GM12878 (cell line): ENCODE data around the gene KRT33A. TPM values are rescaled to one million over a fixed set of nuclear protein-coding genes. Genes with fewer than 3 reads are reported as not detected.

Source experiments
- ATAC-seq: fragments of 200-7000 bp; cut with Tn5 transposase; 3 replicates; pipeline ENCODE4 v1.9.1; 2020; ENCODE audit warnings: mild to moderate bottlenecking, moderate library complexity
- BruUV-seq: library from RNA; stranded (reverse); fragments of 400-500 nt; replicated peaks from 2 replicates; lab custom pipeline; 2021; lab: Mats Ljungman, UMichigan
- CTCF ChIA-PET: fragments of 300-600 bp; sonication (Branson Sonifier 250); formaldehyde crosslinking; extraction: SDS; loops from one replicate; lab custom pipeline; 2021; ENCODE audit warnings: inconsistent platforms; lab: Yijun Ruan, JAX
- POLR2A ChIA-PET: fragments of 350-600 bp; formaldehyde crosslinking; extraction: SDS; loops from one replicate; lab custom pipeline; 2021; ENCODE audit warnings: inconsistent platforms; lab: Charles Lee
- RAD21 ChIA-PET: fragments of 300-600 bp; sonication (Branson Sonifier 250); formaldehyde crosslinking; loops from one replicate; lab custom pipeline; 2023; ENCODE audit warnings: antibody characterized with exemption; ENCODE audit not compliant: unreplicated experiment; lab: Charles Lee
- SMC1A ChIA-PET: fragments of 300-600 bp; sonication (Branson Sonifier 250); formaldehyde crosslinking; loops from one replicate; lab custom pipeline; 2023; ENCODE audit not compliant: unreplicated experiment, uncharacterized antibody; lab: Charles Lee
- DNase-seq: peaks from one replicate; pipeline ENCODE4 v3.0.0-alpha.2; 2011; ENCODE audit warnings: low read depth, low spot score
- FAIRE-seq: peaks from 3 replicates; lab custom pipeline; 2011; peaks lifted over from hg19 to GRCh38; lab: Jason Lieb, UNC
- H2AFZ ChIP-seq: 2 replicates; pipeline ENCODE4 v1.6.0; 2011; ENCODE audit warnings: low read depth, low read length, control low read depth; ENCODE audit not compliant: control insufficient read depth
- H3K27ac ChIP-seq: 2 replicates; pipeline ENCODE4 v1.5.1; 2011; ENCODE audit warnings: control low read depth; ENCODE audit not compliant: control insufficient read depth, insufficient read depth
- H3K27me3 ChIP-seq, 2 experiments: replicated peaks in 1 of 2; 2 replicates each; pipeline versions ENCODE4 v1.6.0 to v1.6.1; 2011; ENCODE audit warnings: low read length in 1 of 2; ENCODE audit not compliant: control insufficient read depth in 2 of 2, insufficient read depth in 2 of 2
- H3K36me3 ChIP-seq, 2 experiments: 2 replicates each; pipeline ENCODE4 v1.5.1; 2011; ENCODE audit warnings: low read length in 1 of 2; ENCODE audit not compliant: control insufficient read depth in 2 of 2, insufficient read depth in 2 of 2
- H3K4me1 ChIP-seq: 2 replicates; pipeline ENCODE4 v1.6.1; 2011; ENCODE audit warnings: mild to moderate bottlenecking, low read length, moderate library complexity, mixed read lengths; ENCODE audit not compliant: control insufficient read depth, insufficient read depth
- H3K4me2 ChIP-seq: 2 replicates; pipeline ENCODE4 v1.6.0; 2011; ENCODE audit warnings: control low read depth; ENCODE audit not compliant: control insufficient read depth, insufficient read depth
- H3K4me3 ChIP-seq: fragments of 200-600 bp; sonication (generic); 2 replicates; pipeline ENCODE4 v1.5.1; 2016
- H3K79me2 ChIP-seq: 2 replicates; pipeline ENCODE4 v1.6.0; 2011; ENCODE audit warnings: low read length; ENCODE audit not compliant: control insufficient read depth, insufficient read depth
- H3K9ac ChIP-seq: 2 replicates; pipeline ENCODE4 v1.8.0; 2011; ENCODE audit warnings: low read length, control low read depth, mixed read lengths; ENCODE audit not compliant: control insufficient read depth, insufficient read depth
- H3K9me3 ChIP-seq: replicated peaks from 3 replicates; pipeline ENCODE4 v1.5.1; 2011; ENCODE audit warnings: mild to moderate bottlenecking, low read length; ENCODE audit not compliant: control insufficient read depth, insufficient read depth
- H4K20me1 ChIP-seq: 2 replicates; pipeline ENCODE4 v1.6.0; 2011; ENCODE audit not compliant: control insufficient read depth, insufficient read depth
- CBFB ChIP-seq: IDR thresholded peaks from 2 replicates; pipeline ENCODE4 v1.6.1; 2016; ENCODE audit warnings: antibody characterized with exemption, low read depth
- IKZF1 ChIP-seq: fragments of 450-650 bp; conservative IDR thresholded peaks from 2 replicates; pipeline ENCODE4 v1.6.1; 2017; ENCODE audit warnings: antibody characterized with exemption, mild to moderate bottlenecking
- IKZF2 ChIP-seq, 2 experiments: fragments of 450-650 bp; IDR thresholded peaks; 2 replicates each; pipeline ENCODE4 v1.6.1; 2017; ENCODE audit warnings: mild to moderate bottlenecking in 2 of 2, moderate library complexity in 2 of 2
- MEF2B ChIP-seq: fragments of 450-650 bp; IDR thresholded peaks from 2 replicates; pipeline ENCODE4 v1.6.1; 2018; ENCODE audit warnings: mild to moderate bottlenecking, moderate library complexity; ENCODE audit not compliant: partially characterized antibody, poor library complexity, severe bottlenecking
- MTA2 ChIP-seq: fragments of 450-650 bp; IDR thresholded peaks from 2 replicates; pipeline ENCODE4 v1.6.1; 2016; ENCODE audit warnings: low read depth, mild to moderate bottlenecking, moderate library complexity
- NBN ChIP-seq: fragments of 450-650 bp; IDR thresholded peaks from 2 replicates; pipeline ENCODE4 v1.6.1; 2016
- RUNX3 ChIP-seq: IDR thresholded peaks from 2 replicates; pipeline ENCODE4 v1.6.1; 2012; ENCODE audit warnings: low read length, inconsistent platforms
- SIN3A ChIP-seq: IDR thresholded peaks from 2 replicates; pipeline ENCODE4 v1.6.1; 2012; ENCODE audit warnings: low read depth, low read length, improper control_type of control experiment
- STAT3 ChIP-seq: IDR thresholded peaks from 2 replicates; pipeline ENCODE4 v1.6.1; 2011; ENCODE audit warnings: low read depth, low read length, improper control_type of control experiment
- SUPT20H ChIP-seq: IDR thresholded peaks from 2 replicates; pipeline ENCODE4 v1.6.1; 2011; ENCODE audit warnings: low read depth, mild to moderate bottlenecking, low read length, moderate library complexity, borderline replicate concordance; ENCODE audit not compliant: control insufficient read depth
- WGBS: methylation state at CpG from one replicate; pipeline ENCODE4 v1.1.6; 2016; ENCODE audit warnings: low lambda C conversion rate; ENCODE audit not compliant: insufficient replicate concordance, insufficient coverage; ENCODE audit errors: missing lambda C conversion rate; 5-methylcytosine and 5-hydroxymethylcytosine counted together
- in situ Hi-C: fragments of 300-500 bp; cut with MboI; formaldehyde crosslinking; loops from 9 replicates; pipeline ENCODE4 v1.14.3; 2018; ENCODE audit warnings: mixed read lengths
- intact Hi-C: fragments of 100-400 bp; cut with micrococcal nuclease; formaldehyde crosslinking; loops from one replicate; pipeline ENCODE4 v1.14.2; 2022; ENCODE audit not compliant: unreplicated experiment
- polyA plus RNA-seq, 11 experiments: library from polyadenylated mRNA; depleted of rRNA in 4 of 11; unstranded in 6 of 11; stranded (reverse) in 5 of 11; fragments of >200 nt; fragmentation: Nextera tagmentation in 4 of 11; fragmentation: Illumina TruSeq in 1 of 11; extraction: Ambion mirVana in 4 of 11; extraction: Trizol in 1 of 11; gene quantifications; 1 replicate in 1 of 11; 2 replicates in 10 of 11; pipeline versions ENCODE4 v1.2.1 to v1.2.3, GENCODE V29; 2011 to 2016; ENCODE audit warnings: inconsistent platforms in 2 of 11, missing spikeins in 2 of 11, low read depth in 1 of 11
- total RNA-seq, 4 experiments: library from RNA; depleted of rRNA in 3 of 4; stranded (reverse); fragments of >200 nt in 3 of 4; fragmentation: Illumina TruSeq in 1 of 4; extraction: Trizol in 1 of 4; gene quantifications; 2 replicates each; pipeline versions ENCODE4 v1.2.1 to v1.2.3, GENCODE V29; 2013 to 2021
- TF ChIP-seq, protein P1 (sequence below): fragments of 450-650 bp; IDR thresholded peaks from 2 replicates; pipeline ENCODE4 v1.6.1; 2017; ENCODE audit warnings: low read depth, mild to moderate bottlenecking, moderate library complexity
- TF ChIP-seq, protein P2 (sequence below): fragments of 450-650 bp; IDR thresholded peaks from 2 replicates; pipeline ENCODE4 v1.6.1; 2016; ENCODE audit warnings: mild to moderate bottlenecking

The KRT33A gene
- total and polyA plus RNA-seq, 10 of the 15 experiments (the other 5 are each of a cell fraction or from before 2014, with no cell fraction given): not detected

DNA sequence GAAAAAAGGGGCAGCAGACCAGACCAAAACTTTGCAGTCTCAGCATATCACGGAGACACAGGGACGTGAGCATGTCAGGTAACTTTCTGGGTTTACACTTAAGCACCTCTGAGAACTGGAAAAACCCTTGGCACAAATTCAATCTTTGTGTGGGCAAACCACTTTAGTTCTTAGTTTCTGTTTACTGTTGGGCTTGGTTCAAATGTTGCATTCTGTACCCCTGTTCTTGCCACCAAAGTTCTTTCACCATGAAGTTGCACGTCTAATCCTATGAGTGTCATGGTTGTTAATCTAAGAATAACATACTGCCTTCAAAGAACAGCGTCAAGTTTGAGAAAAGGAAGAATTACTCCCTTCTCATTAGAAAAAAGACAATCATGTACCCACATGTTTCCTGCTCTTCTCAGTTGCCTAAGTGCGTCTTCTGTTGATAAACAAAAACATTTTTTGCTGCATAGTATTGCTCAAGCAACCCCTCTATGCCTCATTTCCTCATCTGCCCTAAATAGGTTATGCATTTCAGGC lies 11.6 kb downstream of the KRT33A start:
- Histone ChIP-seq H3K9me3 (peaks cover 4% of the 10 kb centered on the region; the same call in 2 of the 3 replicates), H3K27me3 (no peaks in the 10 kb centered on the region), H3K4me3 (no peak overlapping the region), H3K9ac (no peak overlapping the region), H3K36me3 (no peaks in the 10 kb centered on the region; a peak in 1 of 4 replicates), H3K4me1 (peaks cover 28% of the 10 kb centered on the region), H2AFZ (peak overlapping the region; percentile 15; the same call in 1 of the 2 replicates), H4K20me1 (no peaks in the 10 kb centered on the region; the same call in 1 of the 2 replicates), H3K27ac (no peak overlapping the region), H3K79me2 (no peaks in the 10 kb centered on the region), H3K4me2 (peak overlapping the region; percentile 41)
- ChIA-PET SMC1A (interaction anchor here (1.1 to 1.7 kb wide), 3 partner anchors 17 to 736 kb away, joined by 3 to 5 read pairs (median 4); no protein-coding TSS in a partner anchor), RAD21 (interaction anchor here (0.8 to 2.4 kb wide), 2 partner anchors 16 to 17 kb away, joined by 3 to 8 read pairs; no protein-coding TSS in a partner anchor), POLR2A (no interaction called here), CTCF (interaction anchor here (1.2 to 2.6 kb wide), 3 partner anchors 16 to 18 kb away, joined by 3 to 6 read pairs (median 5); no protein-coding TSS in a partner anchor)
- in situ Hi-C loops (no loop called here), intact Hi-C loops (no loop called here)
- 0 out of 2 replicates have a peak, but pooled peaks have one; percentile 36 for TF ChIP-seq NBN
- TF ChIP-seq RUNX3: 0 out of 2 replicates have a peak, but pooled peaks have one; percentile 10
- TF ChIP-seq MEF2B: peak; percentile 31
- no peak for TF ChIP-seq CBFB
- TF ChIP-seq MTA2: peak; percentile 44; the same call in 1 of the 2 replicates
- 0 out of 2 replicates have a peak, but pooled peaks have one; percentile 68 for TF ChIP-seq STAT3
- TF ChIP-seq, protein P1, sequence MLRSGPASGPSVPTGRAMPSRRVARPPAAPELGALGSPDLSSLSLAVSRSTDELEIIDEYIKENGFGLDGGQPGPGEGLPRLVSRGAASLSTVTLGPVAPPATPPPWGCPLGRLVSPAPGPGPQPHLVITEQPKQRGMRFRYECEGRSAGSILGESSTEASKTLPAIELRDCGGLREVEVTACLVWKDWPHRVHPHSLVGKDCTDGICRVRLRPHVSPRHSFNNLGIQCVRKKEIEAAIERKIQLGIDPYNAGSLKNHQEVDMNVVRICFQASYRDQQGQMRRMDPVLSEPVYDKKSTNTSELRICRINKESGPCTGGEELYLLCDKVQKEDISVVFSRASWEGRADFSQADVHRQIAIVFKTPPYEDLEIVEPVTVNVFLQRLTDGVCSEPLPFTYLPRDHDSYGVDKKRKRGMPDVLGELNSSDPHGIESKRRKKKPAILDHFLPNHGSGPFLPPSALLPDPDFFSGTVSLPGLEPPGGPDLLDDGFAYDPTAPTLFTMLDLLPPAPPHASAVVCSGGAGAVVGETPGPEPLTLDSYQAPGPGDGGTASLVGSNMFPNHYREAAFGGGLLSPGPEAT: peak; percentile 68; the same call in 1 of the 2 replicates
- TF ChIP-seq, protein P2, sequence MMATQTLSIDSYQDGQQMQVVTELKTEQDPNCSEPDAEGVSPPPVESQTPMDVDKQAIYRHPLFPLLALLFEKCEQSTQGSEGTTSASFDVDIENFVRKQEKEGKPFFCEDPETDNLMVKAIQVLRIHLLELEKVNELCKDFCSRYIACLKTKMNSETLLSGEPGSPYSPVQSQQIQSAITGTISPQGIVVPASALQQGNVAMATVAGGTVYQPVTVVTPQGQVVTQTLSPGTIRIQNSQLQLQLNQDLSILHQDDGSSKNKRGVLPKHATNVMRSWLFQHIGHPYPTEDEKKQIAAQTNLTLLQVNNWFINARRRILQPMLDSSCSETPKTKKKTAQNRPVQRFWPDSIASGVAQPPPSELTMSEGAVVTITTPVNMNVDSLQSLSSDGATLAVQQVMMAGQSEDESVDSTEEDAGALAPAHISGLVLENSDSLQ: 0 out of 2 replicates have a peak, but pooled peaks have one; percentile 11
- no peak for TF ChIP-seq SIN3A
- TF ChIP-seq SUPT20H: no peak
- TF ChIP-seq IKZF2 (IDR thresholded peaks at IDR 0.05): peak; percentile 13 to 21; a peak in 2 of 4 replicates
- 0 out of 2 replicates have a peak, but pooled peaks have one; percentile 28 for TF ChIP-seq IKZF1
- DNase-seq (peak; percentile 89), FAIRE-seq (peak; percentile 83), ATAC-seq (peak; percentile 73)
- BruUV-seq: no TSS peak
- WGBS: 15% methylated on average over 5 of the region's 5 CpGs
